ENCODE results near the gene ZNF516.

Gene ZNF516

DNA sequence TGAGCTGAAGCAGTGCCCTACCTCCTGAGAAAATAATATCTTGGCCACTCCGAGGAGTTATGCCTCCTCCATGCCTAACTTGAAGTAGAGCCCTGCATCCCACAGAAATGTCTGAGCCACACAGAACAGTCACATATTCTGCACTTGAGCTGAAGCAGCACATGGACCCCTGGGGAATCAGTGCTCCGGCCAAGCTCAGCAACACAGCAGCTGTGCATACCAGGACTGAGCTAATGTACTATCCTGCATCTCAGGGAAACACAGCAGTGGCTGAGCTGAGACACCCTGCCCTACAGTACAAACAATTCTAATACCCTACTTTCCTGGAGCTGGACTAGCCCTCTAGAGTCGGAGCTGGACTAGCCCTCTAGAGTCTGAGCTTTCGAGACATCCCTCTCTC is 166.9 kb downstream of the ZNF516 start:
- no peak for DNase-seq

DNA sequence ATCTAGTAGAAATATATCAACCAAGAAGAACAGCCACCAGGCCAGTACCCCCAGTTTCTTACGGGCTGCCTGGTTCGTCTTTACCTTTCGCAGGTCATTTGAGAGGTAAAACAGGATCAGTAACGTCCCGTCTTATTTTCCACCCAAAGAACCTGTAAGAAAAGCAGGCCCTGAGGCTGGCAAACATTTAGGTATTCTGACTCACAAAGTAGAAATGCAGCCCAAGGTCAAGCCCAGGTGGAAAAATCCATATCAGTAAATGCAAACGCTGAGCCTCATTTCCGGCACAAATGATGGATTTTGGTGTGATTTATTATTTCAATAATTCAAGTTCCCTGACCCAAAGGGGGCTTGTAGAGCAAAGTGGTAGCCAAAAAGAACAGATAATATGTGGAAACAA is 171.2 kb downstream of the ZNF516 start:
- no peak for DNase-seq

DNA sequence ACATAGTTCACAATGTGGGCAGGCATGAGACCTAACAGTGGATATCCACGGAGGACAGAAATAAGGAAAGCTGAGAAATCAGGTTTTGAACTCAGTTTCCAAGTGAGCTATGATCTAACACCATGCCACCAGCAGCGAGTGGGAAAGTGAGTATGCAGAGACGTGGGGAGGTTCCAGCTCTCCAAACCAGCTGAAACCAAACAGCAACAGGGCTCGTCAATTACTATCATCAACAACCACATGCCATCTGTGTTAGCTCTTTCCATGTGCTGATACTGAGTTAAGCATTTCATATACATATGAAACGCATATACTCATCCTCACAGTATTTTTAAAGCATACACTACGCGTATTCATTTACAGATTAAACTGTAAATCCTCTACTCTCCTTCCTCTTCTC is 172.4 kb downstream of the ZNF516 start:
- DNase-seq: no peak

DNA sequence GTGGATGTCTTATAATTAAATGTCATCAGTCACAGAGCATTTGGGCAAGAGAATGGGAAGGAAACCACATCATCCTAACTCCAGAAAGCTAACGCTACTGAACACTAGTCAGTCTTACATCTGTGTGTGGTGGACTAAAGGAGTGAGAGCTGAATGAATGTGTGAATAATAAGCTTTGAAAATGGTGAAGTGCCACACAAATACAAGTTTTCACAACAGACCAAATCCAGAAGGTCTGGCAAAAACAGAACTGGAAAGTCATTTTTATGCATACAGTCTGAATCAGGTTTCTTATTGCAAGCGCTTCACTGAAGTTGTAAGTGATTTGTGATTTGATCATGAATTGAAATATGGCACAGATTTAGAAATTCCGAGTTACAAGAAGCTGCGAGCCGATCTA is 175.7 kb downstream of the ZNF516 start:
- DNase-seq: no peak

DNA sequence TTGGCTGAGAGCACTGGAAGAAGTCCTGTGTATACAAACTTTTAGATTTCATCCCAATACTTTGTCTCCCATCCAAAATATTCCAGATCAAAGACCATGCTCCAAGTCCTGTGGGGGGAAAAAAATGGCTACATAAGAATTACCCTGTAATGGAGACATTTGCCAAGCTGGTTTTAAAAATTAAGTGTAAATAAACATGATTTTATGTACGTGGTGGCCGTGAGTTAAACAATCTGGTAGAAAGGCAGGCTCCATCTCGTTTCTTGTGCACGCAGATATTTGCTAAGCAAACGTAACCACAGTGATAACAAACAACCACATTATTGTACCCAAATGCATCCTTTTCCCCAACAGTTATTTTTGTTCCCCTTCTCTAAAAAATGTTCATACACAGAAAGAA is 176.4 kb downstream of the ZNF516 start:
- no peak for DNase-seq

DNA sequence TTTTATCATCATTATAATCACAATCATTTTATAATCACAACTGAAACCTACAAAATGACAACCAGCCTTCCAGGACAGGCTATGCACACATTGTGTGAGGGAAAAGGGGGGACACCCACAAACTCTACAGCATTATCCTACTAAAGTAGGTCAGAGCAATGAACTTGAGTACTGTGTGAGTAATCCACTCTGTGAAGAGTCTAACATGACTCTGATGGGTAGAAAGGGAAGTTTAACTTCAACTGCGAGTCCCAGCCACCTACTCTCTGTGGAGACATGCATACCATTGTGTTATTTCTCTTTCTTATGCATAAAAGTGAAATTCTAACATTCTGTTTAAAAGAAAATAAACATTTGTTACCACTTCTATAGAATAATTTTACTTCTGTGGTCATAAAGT is 177.9 kb downstream of the ZNF516 start:
- no peak for DNase-seq

DNA sequence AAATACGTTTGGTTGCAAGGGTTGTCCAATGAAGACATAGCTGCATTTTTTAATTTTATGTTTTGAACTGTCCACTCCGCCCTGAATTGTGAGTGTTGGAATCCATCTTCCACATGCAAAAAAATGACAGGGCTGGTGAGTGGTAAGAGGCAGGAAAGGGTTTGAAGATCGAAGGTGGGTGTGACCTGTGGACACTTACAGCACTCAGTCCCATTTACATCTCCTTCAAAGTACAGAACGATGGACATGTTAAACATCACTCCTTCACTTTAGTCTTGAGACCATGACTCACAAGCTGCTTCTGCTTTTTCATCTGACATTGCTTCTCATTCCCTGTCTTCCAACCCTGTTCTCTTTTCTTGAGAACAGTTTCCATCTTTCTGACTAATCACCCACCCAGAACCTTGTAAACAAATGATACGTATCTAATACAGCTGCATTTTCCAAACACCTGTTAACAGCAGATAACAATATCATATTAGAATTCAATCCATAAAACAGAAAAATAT is 179.3 kb downstream of the ZNF516 start:
- no peak for DNase-seq

DNA sequence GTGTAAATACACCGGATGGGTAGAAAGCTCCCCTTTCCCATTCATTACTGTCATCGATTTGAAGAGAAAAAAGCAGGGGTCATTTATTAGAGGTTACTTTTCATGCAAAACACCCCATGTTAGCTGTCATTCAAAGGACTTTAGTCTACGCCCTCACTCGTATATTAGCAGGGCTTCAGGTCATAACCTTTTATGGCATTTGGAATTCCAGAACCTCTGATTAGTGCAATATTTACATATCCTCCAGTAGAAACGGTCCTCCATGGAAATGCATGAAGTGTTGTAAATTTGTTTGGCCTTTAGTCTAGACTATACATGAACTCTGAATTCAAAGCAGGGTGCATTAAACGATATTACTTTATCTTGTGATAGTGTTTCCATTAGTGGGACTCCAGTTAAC is 180.5 kb downstream of the ZNF516 start:
- no peak for DNase-seq

DNA sequence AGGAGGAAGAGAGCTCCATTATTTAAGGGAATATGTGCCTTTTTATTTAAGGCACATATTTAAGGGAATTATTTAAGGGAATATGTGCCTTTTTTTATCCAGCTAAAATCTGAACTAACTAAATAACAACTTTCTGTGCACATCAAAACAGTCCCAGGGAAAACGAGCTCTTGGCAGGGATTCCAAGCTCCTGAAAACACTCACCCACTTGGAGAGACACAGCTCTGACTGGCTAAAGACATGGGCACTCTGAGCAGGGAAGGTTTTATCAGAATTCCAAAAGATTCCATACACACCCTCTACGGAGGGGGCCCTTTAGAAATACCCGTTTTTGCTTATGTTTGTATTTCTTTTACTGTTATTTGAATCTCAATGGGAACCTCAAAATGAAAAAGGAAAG is 181.0 kb downstream of the ZNF516 start:
- DNase-seq: no peak
